Mucosa of rectum (tissue), 2 donors: ENCODE data around the gene RPL13.

Experiments used
- H3K27ac ChIP-seq, 2 donors: one replicate each; pipeline ENCODE4 v1.7.0; 2013; ENCODE audit warnings: inconsistent platforms in 2 of 2, low read depth in 2 of 2, low read length in 2 of 2
- H3K27me3 ChIP-seq, 2 donors: one replicate each; pipeline ENCODE4 v1.7.0; 2013; ENCODE audit warnings: low read length in 2 of 2; ENCODE audit not compliant: control insufficient read depth in 2 of 2, insufficient read depth in 2 of 2
- H3K36me3 ChIP-seq, 2 donors: one replicate each; pipeline ENCODE4 v1.7.0; 2013; ENCODE audit warnings: low read length in 2 of 2; ENCODE audit not compliant: control insufficient read depth in 2 of 2, insufficient read depth in 2 of 2
- H3K4me1 ChIP-seq, 2 donors: one replicate each; pipeline ENCODE4 v1.7.0; 2013; ENCODE audit warnings: low read length in 2 of 2, mild to moderate bottlenecking in 1 of 2; ENCODE audit not compliant: control insufficient read depth in 2 of 2, insufficient read depth in 2 of 2
- H3K4me3 ChIP-seq, 2 donors: one replicate each; pipeline ENCODE4 v1.7.0; 2013; ENCODE audit warnings: low read length in 2 of 2
- H3K9ac ChIP-seq, 2 donors: one replicate each; pipeline ENCODE4 v1.7.0; 2013; ENCODE audit warnings: low read length in 2 of 2, low read depth in 1 of 2, mild to moderate bottlenecking in 1 of 2
- H3K9me3 ChIP-seq, 2 donors: one replicate each; pipeline ENCODE4 v1.7.0; 2013; ENCODE audit warnings: low read length in 2 of 2; ENCODE audit not compliant: control insufficient read depth in 2 of 2
- donor health status: healthy.
- donor health status: Normal muscosa, but diverticular disease.

The RPL13 gene

DNA sequence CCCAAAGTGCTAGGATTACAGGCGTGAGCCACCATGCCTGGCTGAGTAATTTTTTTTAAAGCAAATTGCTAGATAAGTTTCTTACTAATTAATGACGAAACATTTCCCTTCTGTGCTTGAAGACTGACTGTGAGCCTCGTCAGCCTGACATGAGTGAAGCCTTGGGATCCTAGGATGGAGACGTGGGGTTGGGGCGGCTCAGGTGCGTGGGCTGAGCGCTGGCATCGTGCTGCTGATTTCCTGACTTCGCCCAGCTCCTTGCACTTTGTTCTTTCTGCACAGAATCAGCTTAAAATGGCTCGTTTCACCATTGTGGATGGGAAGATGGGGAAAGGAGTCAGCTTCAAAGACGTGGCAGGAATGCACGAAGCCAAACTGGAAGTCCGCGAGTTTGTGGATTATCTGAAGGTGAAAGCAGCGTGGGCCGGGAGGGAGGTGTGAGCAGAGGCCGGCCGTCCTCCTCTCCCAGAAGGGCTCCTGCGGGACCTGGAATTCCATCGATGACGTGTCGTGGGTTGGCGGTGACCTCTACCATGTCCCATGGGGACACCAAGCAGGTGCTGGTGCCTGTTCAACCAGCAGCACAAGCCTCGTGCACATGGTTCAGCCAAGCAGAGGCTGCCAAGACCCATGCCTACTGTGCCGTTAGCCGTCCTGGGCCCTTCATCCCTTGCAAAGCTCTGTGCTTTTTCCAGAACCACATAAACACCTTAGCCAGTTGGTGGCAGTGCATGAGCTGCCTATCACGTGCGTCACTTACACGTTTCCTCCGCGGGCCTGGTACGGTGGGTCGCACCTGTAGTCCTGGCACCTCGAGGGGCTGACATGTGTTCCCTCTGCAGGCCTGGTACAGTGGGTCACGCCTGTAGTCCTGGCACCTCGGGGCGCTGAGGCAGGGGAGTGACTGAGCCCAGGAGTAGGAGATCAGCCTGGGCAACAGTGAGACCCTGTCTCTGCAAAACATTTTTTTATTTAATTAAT lies 29.8 kb upstream of the RPL13 start:
- H3K9me3 ChIP-seq, result no peaks in the 10 kb centered on the region
- no peaks in the 10 kb centered on the region for H3K27me3 ChIP-seq
- H3K4me3 ChIP-seq, result no peak overlapping the region
- peaks cover 8 to 13% of the 10 kb centered on the region in 2 donors for H3K4me1 ChIP-seq
- H3K9ac ChIP-seq, result no peak overlapping the region
- no peak overlapping the region for H3K27ac ChIP-seq
- peaks cover 64 to 72% of the 10 kb centered on the region in 2 donors for H3K36me3 ChIP-seq

GRCh38 chr16:89531821-89532526 lies 28.5 kb upstream of the RPL13 start:
- Histone ChIP-seq H3K4me3 (no peak overlapping the region), H3K27ac (no peak overlapping the region), H3K9ac (no peak overlapping the region), H3K36me3 (peaks cover 55 to 65% of the 10 kb centered on the region in 2 donors), H3K27me3 (no peaks in the 10 kb centered on the region), H3K9me3 (no peaks in the 10 kb centered on the region), H3K4me1 (peaks cover 8 to 17% of the 10 kb centered on the region in 2 donors)

GRCh38 chr16:89534252-89534756 lies 26.2 kb upstream of the RPL13 start:
- Histone ChIP-seq H3K27me3 (no peaks in the 10 kb centered on the region), H3K9ac (no peak overlapping the region), H3K9me3 (no peaks in the 10 kb centered on the region), H3K4me3 (no peak overlapping the region), H3K27ac (peak overlapping the region; percentile 26 to 71), H3K4me1 (peaks cover 8 to 17% of the 10 kb centered on the region in 2 donors), H3K36me3 (peaks cover 64 to 71% of the 10 kb centered on the region in 2 donors)

DNA sequence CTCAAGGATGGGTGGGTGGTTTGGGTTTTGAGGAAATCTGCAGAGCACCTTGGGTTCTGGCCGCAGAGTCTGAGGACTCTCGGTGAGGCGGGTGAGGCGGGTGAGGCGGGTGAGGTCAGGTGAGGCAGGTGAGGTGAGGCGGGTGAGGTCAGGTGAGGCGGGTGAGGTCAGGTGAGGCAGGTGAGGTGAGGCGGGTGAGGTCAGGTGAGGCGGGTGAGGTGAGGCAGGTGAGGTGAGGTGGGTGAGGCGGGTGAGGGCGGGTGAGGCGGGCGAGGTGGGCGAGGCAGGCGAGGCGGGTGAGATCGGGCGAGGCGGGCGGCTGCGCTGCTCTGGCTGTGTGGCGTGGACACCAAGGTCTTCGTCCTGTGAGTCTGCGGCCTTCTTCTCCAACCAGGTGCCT lies 24.1 kb upstream of the RPL13 start:
- Histone ChIP-seq H3K9ac (peak overlapping the region in 1 of 2 donors; percentile 47), H3K9me3 (no peaks in the 10 kb centered on the region), H3K27me3 (no peaks in the 10 kb centered on the region), H3K36me3 (peaks cover 61 to 63% of the 10 kb centered on the region in 2 donors), H3K4me3 (no peak overlapping the region), H3K27ac (peak overlapping the region; percentile 62 to 77), H3K4me1 (peaks cover 8 to 17% of the 10 kb centered on the region in 2 donors)

DNA sequence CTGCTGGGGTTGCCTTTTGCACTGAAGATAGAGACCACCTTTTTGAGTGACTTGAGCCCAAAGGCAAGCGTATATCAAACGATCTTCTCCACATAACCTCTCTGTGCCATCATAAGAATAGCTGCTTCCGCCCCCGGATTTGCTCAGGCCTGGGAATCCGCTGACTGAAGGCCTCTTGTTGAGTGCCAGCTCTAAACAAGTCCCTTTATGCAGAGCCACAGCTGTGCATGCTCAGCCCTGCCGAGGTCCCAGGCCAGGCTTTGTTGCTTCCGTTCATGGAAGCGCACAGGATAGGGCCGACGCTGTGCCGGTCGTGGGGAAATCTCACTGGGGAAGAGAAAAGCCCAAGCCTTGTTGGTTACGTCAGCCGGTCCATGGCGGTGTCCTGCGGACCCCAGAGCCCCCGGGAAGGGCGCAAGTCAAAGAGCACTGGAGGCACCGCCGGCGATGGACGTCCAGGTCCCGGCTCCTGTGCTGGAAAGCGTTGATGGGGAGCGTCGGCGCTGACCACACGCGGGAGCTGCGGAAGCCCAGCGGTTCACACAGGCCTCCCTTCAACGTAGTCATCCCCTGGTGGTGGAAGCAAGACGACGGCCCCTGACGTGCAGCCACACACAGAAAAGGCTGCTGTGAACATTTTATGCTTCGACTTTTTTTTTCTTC lies 23.5 kb upstream of the RPL13 start:
- Histone ChIP-seq H3K27me3 (no peaks in the 10 kb centered on the region), H3K4me1 (peaks cover 8 to 17% of the 10 kb centered on the region in 2 donors), H3K36me3 (peaks cover 59% of the 10 kb centered on the region in 2 donors), H3K9me3 (no peaks in the 10 kb centered on the region), H3K4me3 (no peak overlapping the region), H3K27ac (peak overlapping the region; percentile 62 to 71), H3K9ac (peak overlapping the region in 1 of 2 donors; percentile 47)

DNA sequence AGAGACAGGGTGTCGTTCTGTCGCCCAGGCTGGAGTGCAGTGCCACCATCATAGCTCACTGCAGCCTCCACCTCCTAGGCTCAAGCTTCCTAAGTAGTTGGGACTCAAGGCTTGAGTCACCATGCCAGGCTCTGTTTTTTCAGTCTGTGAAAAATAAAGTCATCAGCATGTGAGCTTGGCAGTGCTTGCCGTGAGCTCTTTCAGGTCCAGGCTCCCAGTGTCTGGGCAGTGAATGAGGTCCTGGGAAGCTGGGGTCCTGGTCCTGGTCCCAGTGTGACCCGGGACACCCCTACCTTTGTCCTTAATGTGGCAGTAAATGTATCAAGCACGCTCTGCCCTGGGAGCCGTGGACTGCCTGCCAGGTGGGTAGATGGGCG lies 22.9 kb upstream of the RPL13 start:
- no peak overlapping the region for H3K27ac ChIP-seq
- H3K4me3 ChIP-seq, result no peak overlapping the region
- H3K9me3 ChIP-seq, result no peaks in the 10 kb centered on the region
- no peak overlapping the region for H3K9ac ChIP-seq
- H3K36me3 ChIP-seq, result peaks cover 54 to 59% of the 10 kb centered on the region in 2 donors
- peaks cover 8 to 17% of the 10 kb centered on the region in 2 donors for H3K4me1 ChIP-seq
- H3K27me3 ChIP-seq, result no peaks in the 10 kb centered on the region

DNA sequence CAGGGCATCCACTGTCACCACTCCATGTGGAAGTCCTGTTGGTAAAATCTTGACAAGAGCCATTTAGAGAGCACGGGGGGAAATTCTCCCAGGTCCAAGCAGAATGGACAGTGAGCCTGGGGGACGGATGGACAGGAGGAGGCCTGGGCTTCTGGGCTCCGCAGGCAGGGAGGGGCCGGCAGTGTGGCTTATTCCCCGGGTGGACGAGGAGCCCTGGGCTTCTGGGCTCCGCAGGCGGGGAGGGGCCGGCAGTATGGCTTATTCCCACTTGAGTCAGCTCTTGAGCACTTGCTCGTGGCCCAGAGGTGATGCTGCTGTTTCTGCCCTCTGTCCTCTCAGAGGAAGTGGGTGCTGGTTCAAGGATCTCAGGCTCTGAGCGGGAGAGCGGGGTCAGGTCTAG lies 22.2 kb upstream of the RPL13 start:
- H3K4me1 ChIP-seq, result peaks cover 8 to 17% of the 10 kb centered on the region in 2 donors
- no peaks in the 10 kb centered on the region for H3K9me3 ChIP-seq
- H3K27ac ChIP-seq, result no peak overlapping the region
- no peak overlapping the region for H3K4me3 ChIP-seq
- no peak overlapping the region for H3K9ac ChIP-seq
- peaks cover 52 to 57% of the 10 kb centered on the region in 2 donors for H3K36me3 ChIP-seq
- H3K27me3 ChIP-seq, result no peaks in the 10 kb centered on the region

DNA sequence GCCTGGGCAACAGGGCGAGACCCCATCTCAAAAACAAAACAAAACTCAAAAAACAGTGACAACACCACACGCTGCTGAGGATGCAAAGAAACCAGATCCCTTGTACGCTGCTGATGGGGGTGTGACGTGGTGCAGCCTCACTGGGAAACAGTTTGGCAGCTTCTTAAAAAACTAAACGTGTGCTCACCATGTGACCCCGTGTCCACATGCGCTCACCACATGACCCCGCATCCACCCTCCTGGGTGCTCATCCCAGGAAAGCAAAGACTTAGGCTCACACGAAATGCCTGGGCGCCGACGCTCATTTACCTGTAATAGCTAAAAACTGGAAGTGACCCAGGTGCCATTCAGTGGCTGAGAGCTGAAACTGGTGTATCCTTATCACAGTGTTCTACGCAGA lies 19.9 kb upstream of the RPL13 start:
- Histone ChIP-seq H3K9ac (no peak overlapping the region), H3K4me3 (no peak overlapping the region), H3K36me3 (peaks cover 43 to 44% of the 10 kb centered on the region in 2 donors), H3K9me3 (no peaks in the 10 kb centered on the region), H3K27me3 (no peaks in the 10 kb centered on the region), H3K4me1 (peaks cover 4 to 11% of the 10 kb centered on the region in 2 donors), H3K27ac (no peak overlapping the region)

DNA sequence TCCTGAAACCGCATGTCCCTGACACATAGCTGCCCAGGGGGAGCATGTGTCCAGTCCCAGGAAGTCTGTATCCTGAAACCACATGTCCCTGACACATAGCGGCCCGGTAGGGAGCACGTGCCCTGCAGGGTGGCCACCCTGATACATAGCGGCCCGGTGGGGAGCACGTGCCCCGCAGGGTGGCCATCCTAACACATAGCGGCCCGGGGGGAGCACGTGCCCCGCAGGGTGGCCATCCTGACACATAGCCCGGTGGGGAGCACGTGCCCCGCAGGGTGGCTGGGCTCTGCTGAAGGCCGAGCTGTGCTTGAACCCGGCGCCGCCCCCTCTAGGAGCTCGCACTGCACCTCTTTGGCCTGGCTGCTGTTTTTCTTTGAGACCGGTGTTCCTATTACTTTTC lies 18.7 kb upstream of the RPL13 start:
- no peak overlapping the region for H3K27ac ChIP-seq
- H3K36me3 ChIP-seq, result peaks cover 42 to 46% of the 10 kb centered on the region in 2 donors
- H3K9ac ChIP-seq, result no peak overlapping the region
- H3K27me3 ChIP-seq, result no peaks in the 10 kb centered on the region
- H3K9me3 ChIP-seq, result no peaks in the 10 kb centered on the region
- H3K4me3 ChIP-seq, result no peak overlapping the region
- peaks cover 5 to 12% of the 10 kb centered on the region in 2 donors for H3K4me1 ChIP-seq
